ENCODE data around the gene POLE4. TPM values are rescaled to one million over a fixed set of nuclear protein-coding genes. Genes with fewer than 3 reads are reported as not detected.

Gene POLE4
- polyA plus RNA-seq, 3 donors: 35.0 to 345 (median 304) TPM

DNA sequence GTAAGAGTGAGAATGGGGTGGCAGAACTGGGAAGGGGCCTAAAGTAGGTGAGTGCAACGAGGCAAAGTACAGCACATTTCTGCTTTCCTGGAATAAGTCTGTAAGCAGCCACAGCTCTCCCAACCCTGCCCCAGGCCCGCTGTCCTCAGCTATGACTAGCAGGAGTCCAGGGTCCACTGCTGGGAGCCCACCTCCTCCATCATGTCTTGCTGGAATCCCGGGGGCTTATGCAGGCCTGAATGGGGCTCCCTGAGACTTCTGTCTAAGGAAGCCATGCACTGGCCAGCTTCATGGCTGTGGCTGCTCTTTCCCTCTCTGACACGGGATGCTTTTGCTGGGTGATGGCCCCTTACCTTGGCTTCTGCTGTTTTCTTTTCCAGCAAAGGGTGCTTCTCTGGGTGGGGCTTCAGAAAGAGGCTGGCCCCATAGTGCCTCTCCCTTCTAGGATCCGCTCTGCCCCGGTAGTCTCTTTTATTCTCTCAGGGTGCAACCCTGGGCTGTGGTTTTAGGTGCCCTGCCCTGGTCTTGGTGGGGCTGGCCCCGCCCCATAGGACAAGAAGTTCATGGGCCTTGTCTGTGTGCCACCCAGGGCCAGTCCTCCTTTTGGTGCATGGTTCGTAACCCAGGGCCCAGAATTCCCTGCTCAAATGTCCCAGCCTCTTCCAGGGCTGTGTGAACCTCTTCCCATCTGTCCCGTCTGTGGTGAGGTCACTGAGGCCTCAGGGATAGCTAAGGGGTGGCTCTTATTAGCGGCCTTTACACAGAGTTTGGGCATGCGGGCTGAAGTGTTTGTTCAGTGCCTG, 33.8 kb upstream of the POLE4 start:
- Histone ChIP-seq H3K79me2 (ENCODE audit: insufficient read depth, low read length) (no peaks in the 10 kb centered on the region), H3K9me3 (replicated peaks in 1 of 2; ENCODE audit: control insufficient read depth in 1 of 2, insufficient read depth in 1 of 2, low read length in 2 of 2) (peaks cover 0 to 5% of the 10 kb centered on the region in 2 donors), H3K4me3 (replicated peaks in 1 of 3; ENCODE audit: low read depth in 2 of 3, low read length in 3 of 3) (no peak overlapping the region), H3K4me1 (ENCODE audit: control insufficient read depth in 1 of 2, insufficient read depth in 2 of 2, low read length in 2 of 2) (peaks cover 43 to 50% of the 10 kb centered on the region in 2 donors), H2AFZ (ENCODE audit: insufficient read depth, low read depth, low read length, poor library complexity, severe bottlenecking) (peak overlapping the region; percentile 61), H4K20me1 (ENCODE audit: insufficient read depth, low read length) (no peaks in the 10 kb centered on the region), H3K27ac (ENCODE audit: low read depth in 1 of 2, low read length in 2 of 2) (no peak overlapping the region), H3K27me3 (ENCODE audit: control insufficient read depth in 2 of 2, insufficient read depth in 2 of 2, low read length in 2 of 2) (no peaks in the 10 kb centered on the region), H3K9ac (ENCODE audit: insufficient read depth, low read length, poor library complexity, severe bottlenecking) (peak overlapping the region; percentile 4), H3K4me2 (replicated peaks; ENCODE audit: extremely low read depth, low read length, poor library complexity, severe bottlenecking) (no peak overlapping the region), H3K36me3 (replicated peaks in 1 of 2; ENCODE audit: control insufficient read depth in 1 of 2, insufficient read depth in 2 of 2, low read length in 2 of 2) (no peaks in the 10 kb centered on the region)
- intact Hi-C loops (cut with micrococcal nuclease): loop anchor here (5.0 kb wide), 2 partner anchors 478 to 483 kb away; no protein-coding TSS in a partner anchor
- WGBS (ENCODE audit: insufficient coverage): 77% methylated on average over 6 of the region's 11 CpGs
- Mint-ChIP-seq H3K27ac (peak overlapping the region in 1 of 7 donors; percentile 26), H3K27me3 (ENCODE audit: low read depth in 3 of 3) (peaks cover 0 to 8% (median 8%) of the 10 kb centered on the region in 3 donors), H3K9me3 (peaks cover 4 to 12% (median 7%) of the 10 kb centered on the region in 7 donors), H3K4me1 (peaks cover 59% of the 10 kb centered on the region), H3K36me3 (peaks cover 6 to 32% of the 10 kb centered on the region in 2 donors), H3K4me3 (peak overlapping the region in 1 of 2 donors; percentile 46)
- DNase-seq: no peak
- TF ChIP-seq, protein P1, sequence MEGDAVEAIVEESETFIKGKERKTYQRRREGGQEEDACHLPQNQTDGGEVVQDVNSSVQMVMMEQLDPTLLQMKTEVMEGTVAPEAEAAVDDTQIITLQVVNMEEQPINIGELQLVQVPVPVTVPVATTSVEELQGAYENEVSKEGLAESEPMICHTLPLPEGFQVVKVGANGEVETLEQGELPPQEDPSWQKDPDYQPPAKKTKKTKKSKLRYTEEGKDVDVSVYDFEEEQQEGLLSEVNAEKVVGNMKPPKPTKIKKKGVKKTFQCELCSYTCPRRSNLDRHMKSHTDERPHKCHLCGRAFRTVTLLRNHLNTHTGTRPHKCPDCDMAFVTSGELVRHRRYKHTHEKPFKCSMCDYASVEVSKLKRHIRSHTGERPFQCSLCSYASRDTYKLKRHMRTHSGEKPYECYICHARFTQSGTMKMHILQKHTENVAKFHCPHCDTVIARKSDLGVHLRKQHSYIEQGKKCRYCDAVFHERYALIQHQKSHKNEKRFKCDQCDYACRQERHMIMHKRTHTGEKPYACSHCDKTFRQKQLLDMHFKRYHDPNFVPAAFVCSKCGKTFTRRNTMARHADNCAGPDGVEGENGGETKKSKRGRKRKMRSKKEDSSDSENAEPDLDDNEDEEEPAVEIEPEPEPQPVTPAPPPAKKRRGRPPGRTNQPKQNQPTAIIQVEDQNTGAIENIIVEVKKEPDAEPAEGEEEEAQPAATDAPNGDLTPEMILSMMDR (IDR thresholded peaks at IDR 0.05): no peak

DNA sequence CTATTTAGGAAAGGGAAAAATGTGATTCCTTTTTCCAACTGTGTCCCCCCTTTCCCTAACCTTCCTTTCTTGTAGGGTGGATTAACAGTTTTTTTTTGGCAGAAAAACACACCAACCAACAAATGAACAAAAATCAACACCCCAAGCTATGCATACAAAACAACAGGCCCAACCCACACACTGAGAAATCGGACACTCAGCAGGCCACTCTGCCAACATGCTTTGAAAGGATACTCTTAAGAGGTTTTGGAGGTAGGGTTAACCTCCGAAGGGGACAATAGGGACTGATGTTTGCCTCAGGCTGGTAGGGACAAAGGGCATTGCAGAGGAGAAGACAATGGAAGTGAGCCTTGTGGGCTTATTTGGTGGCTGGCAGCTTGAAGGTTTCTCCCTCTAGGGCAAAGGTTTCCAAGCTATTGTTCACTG, 33.1 kb upstream of the POLE4 start:
- no peak overlapping the region for H3K4me2 ChIP-seq (replicated peaks; ENCODE audit: extremely low read depth, low read length, poor library complexity, severe bottlenecking)

More for the DNA sequence above, 33.1 kb upstream of the POLE4 start:
- Histone ChIP-seq H3K4me1 (ENCODE audit: control insufficient read depth in 1 of 2, insufficient read depth in 2 of 2, low read length in 2 of 2) (peaks cover 40 to 45% of the 10 kb centered on the region in 2 donors), H3K36me3 (replicated peaks in 1 of 2; ENCODE audit: control insufficient read depth in 1 of 2, insufficient read depth in 2 of 2, low read length in 2 of 2) (no peaks in the 10 kb centered on the region), H2AFZ (ENCODE audit: insufficient read depth, low read depth, low read length, poor library complexity, severe bottlenecking) (no peak overlapping the region), H3K27ac (ENCODE audit: low read depth in 1 of 2, low read length in 2 of 2) (no peak overlapping the region), H3K79me2 (ENCODE audit: insufficient read depth, low read length) (no peaks in the 10 kb centered on the region), H3K9me3 (replicated peaks in 1 of 2; ENCODE audit: control insufficient read depth in 1 of 2, insufficient read depth in 1 of 2, low read length in 2 of 2) (peaks cover 0 to 5% of the 10 kb centered on the region in 2 donors), H3K9ac (ENCODE audit: insufficient read depth, low read length, poor library complexity, severe bottlenecking) (no peak overlapping the region), H3K4me3 (replicated peaks in 1 of 3; ENCODE audit: low read depth in 2 of 3, low read length in 3 of 3) (no peak overlapping the region), H4K20me1 (ENCODE audit: insufficient read depth, low read length) (no peaks in the 10 kb centered on the region), H3K27me3 (ENCODE audit: control insufficient read depth in 2 of 2, insufficient read depth in 2 of 2, low read length in 2 of 2) (no peaks in the 10 kb centered on the region)
- WGBS (ENCODE audit: insufficient coverage): 100% methylated on average over 1 of the region's 2 CpGs
- peaks cover 4 to 12% (median 7%) of the 10 kb centered on the region in 7 donors for H3K9me3 Mint-ChIP-seq
- peak overlapping the region in 1 of 7 donors; percentile 8 for H3K27ac Mint-ChIP-seq
- H3K27me3 Mint-ChIP-seq (ENCODE audit: low read depth in 3 of 3): peaks cover 0 to 10% (median 3%) of the 10 kb centered on the region in 3 donors
- H3K4me1 Mint-ChIP-seq: peaks cover 55% of the 10 kb centered on the region
- TF ChIP-seq, protein P1 (IDR thresholded peaks at IDR 0.05): no peak
- DNase-seq: no peak
- no peak overlapping the region for H3K4me3 Mint-ChIP-seq
- intact Hi-C loops (cut with micrococcal nuclease): no loop called here
- peaks cover 6 to 39% of the 10 kb centered on the region in 2 donors for H3K36me3 Mint-ChIP-seq
